Esophagus (tissue), 2 donors: Measurements from ENCODE around the gene ARSK. TPM values are rescaled to one million over a fixed set of nuclear protein-coding genes. Genes with fewer than 3 reads are reported as not detected.

Experiments
- H3K27ac ChIP-seq, 2 donors: one replicate each; pipeline ENCODE4 v1.5.1; 2013; ENCODE audit warnings: low read depth in 2 of 2, mild to moderate bottlenecking in 2 of 2, inconsistent platforms in 1 of 2, low read length in 1 of 2, moderate library complexity in 1 of 2
- H3K27me3 ChIP-seq, 2 donors: one replicate each; pipeline ENCODE4 v1.6.1; 2013; ENCODE audit warnings: low read length in 2 of 2, control low read depth in 1 of 2, mild to moderate bottlenecking in 1 of 2; ENCODE audit not compliant: insufficient read depth in 2 of 2, control insufficient read depth in 1 of 2
- H3K36me3 ChIP-seq, 2 donors: one replicate each; pipeline ENCODE4 v1.6.1; 2013; ENCODE audit warnings: low read length in 1 of 2; ENCODE audit not compliant: control insufficient read depth in 2 of 2, insufficient read depth in 2 of 2
- H3K4me1 ChIP-seq, 2 donors: one replicate each; pipeline ENCODE4 v1.6.1; 2013; ENCODE audit warnings: low read length in 1 of 2; ENCODE audit not compliant: control insufficient read depth in 2 of 2, insufficient read depth in 2 of 2
- H3K4me3 ChIP-seq, 2 donors: one replicate each; pipeline ENCODE4 v1.5.1; 2013; ENCODE audit warnings: low read length in 2 of 2, mild to moderate bottlenecking in 2 of 2, low read depth in 1 of 2, moderate library complexity in 1 of 2
- H3K9me3 ChIP-seq, 2 donors: one replicate each; pipeline ENCODE4 v1.6.1; 2013; ENCODE audit warnings: mild to moderate bottlenecking in 2 of 2, low read depth in 1 of 2, low read length in 1 of 2, moderate library complexity in 1 of 2; ENCODE audit not compliant: control insufficient read depth in 2 of 2, insufficient read depth in 1 of 2
- WGBS, 2 donors: extraction: QIAGEN DNeasy Blood & Tissue Kit; methylation state at CpG; one replicate each; pipeline ENCODE4 v1.1.7; 2013; 5-methylcytosine and 5-hydroxymethylcytosine counted together
- polyA plus RNA-seq, 2 donors: library from polyadenylated mRNA; stranded (reverse); fragments of 200-250 nt; gene quantifications; one replicate each; pipeline ENCODE4 v1.2.3, GENCODE V29; 2013
- donor health status: healthy with polysubstance abuse.
- donor health status: Bipolar disorder and iron deficiency.

ARSK gene
- polyA plus RNA-seq, 2 donors = 1.1 to 1.7 TPM

- no peaks in the 10 kb centered on the region for H3K36me3 ChIP-seq
- no peak overlapping the region for H3K4me3 ChIP-seq
- WGBS, 2 donors = 79 to 86% methylated on average over 1 of the region's 1 CpG
- peaks cover 0 to 3% of the 10 kb centered on the region in 2 donors for H3K9me3 ChIP-seq
- H3K27me3 ChIP-seq = no peaks in the 10 kb centered on the region
- no peak overlapping the region for H3K27ac ChIP-seq
- peaks cover 0 to 3% of the 10 kb centered on the region in 2 donors for H3K4me1 ChIP-seq
Observed at GRCh38 chr5:95615164-95615467, 60.2 kb downstream of the ARSK start.

- Histone ChIP-seq H3K9me3 (peaks cover 0 to 3% of the 10 kb centered on the region in 2 donors), H3K4me3 (no peak overlapping the region), H3K27ac (no peak overlapping the region), H3K4me1 (peaks cover 5 to 6% of the 10 kb centered on the region in 2 donors), H3K36me3 (no peaks in the 10 kb centered on the region), H3K27me3 (no peaks in the 10 kb centered on the region)
- 83 to 87% methylated on average over 5 of the region's 5 CpGs for WGBS, 2 donors
Observed at GRCh38 chr5:95617057-95617456, 62.2 kb downstream of the ARSK start.

GRCh38 chr5:95619096-95619495 is 64.2 kb downstream of the ARSK start:
- H3K27ac ChIP-seq = no peak overlapping the region
- H3K4me1 ChIP-seq = peaks cover 5 to 6% of the 10 kb centered on the region in 2 donors
- no peaks in the 10 kb centered on the region for H3K36me3 ChIP-seq
- no peak overlapping the region for H3K4me3 ChIP-seq
- H3K9me3 ChIP-seq = no peaks in the 10 kb centered on the region
- WGBS, 2 donors = 81 to 85% methylated on average over 4 of the region's 4 CpGs
- no peaks in the 10 kb centered on the region for H3K27me3 ChIP-seq

- H3K36me3 ChIP-seq = no peaks in the 10 kb centered on the region
- H3K27ac ChIP-seq = no peak overlapping the region
- 17 to 20% methylated on average over 19 of the region's 19 CpGs for WGBS, 2 donors
- no peaks in the 10 kb centered on the region for H3K9me3 ChIP-seq
- H3K27me3 ChIP-seq = no peaks in the 10 kb centered on the region
- H3K4me1 ChIP-seq = peaks cover 5 to 6% of the 10 kb centered on the region in 2 donors
- peak overlapping the region; percentile 48 to 69 for H3K4me3 ChIP-seq
Observed at GRCh38 chr5:95619514-95620029, 64.7 kb downstream of the ARSK start.

DNA sequence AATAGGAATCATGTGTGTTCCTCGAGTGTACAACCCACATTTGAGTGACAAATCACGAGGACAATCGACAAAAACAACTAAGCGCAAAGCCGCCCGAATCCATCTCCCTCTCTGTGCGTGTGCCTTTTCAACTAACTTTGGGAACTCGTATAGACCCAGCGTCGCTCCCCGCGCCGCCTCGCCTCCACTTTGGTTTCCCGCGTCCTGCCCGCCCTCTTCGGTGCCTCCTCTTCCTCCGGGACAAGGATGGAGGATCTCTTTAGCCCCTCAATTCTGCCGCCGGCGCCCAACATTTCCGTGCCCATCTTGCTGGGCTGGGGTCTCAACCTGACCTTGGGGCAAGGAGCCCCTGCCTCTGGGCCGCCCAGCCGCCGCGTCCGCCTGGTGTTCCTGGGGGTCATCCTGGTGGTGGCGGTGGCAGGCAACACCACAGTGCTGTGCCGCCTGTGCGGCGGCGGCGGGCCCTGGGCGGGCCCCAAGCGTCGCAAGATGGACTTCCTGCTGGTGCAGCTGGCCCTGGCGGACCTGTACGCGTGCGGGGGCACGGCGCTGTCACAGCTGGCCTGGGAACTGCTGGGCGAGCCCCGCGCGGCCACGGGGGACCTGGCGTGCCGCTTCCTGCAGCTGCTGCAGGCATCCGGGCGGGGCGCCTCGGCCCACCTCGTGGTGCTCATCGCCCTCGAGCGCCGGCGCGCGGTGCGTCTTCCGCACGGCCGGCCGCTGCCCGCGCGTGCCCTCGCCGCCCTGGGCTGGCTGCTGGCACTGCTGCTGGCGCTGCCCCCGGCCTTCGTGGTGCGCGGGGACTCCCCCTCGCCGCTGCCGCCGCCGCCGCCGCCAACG is 65.3 kb downstream of the ARSK start, which contains the start of gene GPR150:
GPR150 (plus strand) TSS at position 58 of the 840 bp plus-strand sequence; CDS start at position 247, 189 bp downstream.
- no peaks in the 10 kb centered on the region for H3K36me3 ChIP-seq
- H3K4me1 ChIP-seq = peaks cover 5 to 6% of the 10 kb centered on the region in 2 donors
- no peak within 1 kb of the TSS for H3K27ac ChIP-seq
- 1 to 2% methylated on average over 43 to 85 of the region's 85 CpGs for WGBS, 2 donors
- no peaks in the 10 kb centered on the region for H3K27me3 ChIP-seq
- no peaks in the 10 kb centered on the region for H3K9me3 ChIP-seq
- H3K4me3 ChIP-seq = peak within 1 kb of the TSS; percentile 48 to 69

DNA sequence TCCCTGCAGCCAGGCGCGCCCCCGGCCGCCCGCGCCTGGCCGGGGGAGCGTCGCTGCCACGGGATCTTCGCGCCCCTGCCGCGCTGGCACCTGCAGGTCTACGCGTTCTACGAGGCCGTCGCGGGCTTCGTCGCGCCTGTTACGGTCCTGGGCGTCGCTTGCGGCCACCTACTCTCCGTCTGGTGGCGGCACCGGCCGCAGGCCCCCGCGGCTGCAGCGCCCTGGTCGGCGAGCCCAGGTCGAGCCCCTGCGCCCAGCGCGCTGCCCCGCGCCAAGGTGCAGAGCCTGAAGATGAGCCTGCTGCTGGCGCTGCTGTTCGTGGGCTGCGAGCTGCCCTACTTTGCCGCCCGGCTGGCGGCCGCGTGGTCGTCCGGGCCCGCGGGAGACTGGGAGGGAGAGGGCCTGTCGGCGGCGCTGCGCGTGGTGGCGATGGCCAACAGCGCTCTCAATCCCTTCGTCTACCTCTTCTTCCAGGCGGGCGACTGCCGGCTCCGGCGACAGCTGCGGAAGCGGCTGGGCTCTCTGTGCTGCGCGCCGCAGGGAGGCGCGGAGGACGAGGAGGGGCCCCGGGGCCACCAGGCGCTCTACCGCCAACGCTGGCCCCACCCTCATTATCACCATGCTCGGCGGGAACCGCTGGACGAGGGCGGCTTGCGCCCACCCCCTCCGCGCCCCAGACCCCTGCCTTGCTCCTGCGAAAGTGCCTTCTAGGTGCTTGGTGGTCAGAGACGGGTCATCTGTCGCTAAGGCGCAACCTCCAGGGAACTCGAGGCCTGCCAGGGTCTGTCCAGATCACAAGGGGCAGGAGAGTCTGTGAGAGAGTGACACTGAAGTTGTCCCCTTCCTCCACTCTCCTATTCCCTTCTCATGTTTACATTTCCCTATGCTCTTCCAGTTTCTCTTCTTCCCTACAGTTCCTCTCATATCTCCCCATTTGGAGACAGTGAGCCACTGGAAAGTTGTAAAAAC is 66.3 kb downstream of the ARSK start:
- WGBS, 2 donors = 4% methylated on average over 57 to 92 of the region's 92 CpGs
- Histone ChIP-seq H3K27ac (no peak overlapping the region), H3K4me3 (peak overlapping the region; percentile 48 to 69), H3K27me3 (no peaks in the 10 kb centered on the region), H3K9me3 (no peaks in the 10 kb centered on the region), H3K4me1 (peaks cover 5 to 6% of the 10 kb centered on the region in 2 donors), H3K36me3 (no peaks in the 10 kb centered on the region)

DNA sequence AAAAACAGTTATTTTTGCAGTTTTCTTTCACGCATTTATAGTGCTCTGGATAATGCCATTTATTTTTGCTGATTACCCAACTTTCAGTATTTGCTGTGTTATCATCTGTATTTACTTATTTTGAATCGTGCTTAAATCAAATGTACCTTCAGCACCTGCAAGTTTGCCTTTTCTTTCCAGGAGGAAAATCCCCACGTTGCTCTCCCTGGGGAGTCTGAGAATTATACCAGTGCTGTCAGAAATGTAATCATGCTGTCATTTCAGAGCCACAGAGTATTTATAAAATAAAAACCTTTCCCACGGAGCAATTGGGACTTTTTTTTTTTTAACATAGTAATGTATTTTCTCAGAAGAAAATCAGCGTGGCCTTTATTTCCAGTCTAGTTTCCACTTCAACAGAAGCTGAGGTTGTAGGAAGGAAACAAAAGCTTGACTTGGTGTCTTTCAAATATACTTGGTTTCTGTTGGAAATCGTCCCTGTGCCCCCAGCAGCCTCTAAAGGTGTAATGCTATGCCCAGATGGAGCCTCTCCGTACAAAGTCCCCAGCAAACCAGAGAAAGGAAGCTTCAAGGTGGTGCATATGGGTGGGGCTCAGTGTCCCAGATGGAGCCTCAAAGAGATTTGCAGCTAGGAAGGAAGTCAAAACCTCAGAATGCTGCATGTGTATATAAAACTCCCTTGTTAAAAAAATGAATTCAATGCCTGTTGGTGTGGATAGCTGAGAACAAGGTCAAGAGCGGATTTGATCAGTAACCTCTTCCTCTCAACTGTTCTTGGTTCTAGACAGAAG is 67.1 kb downstream of the ARSK start:
- H3K4me1 ChIP-seq = peaks cover 5 to 6% of the 10 kb centered on the region in 2 donors
- H3K27me3 ChIP-seq = no peaks in the 10 kb centered on the region
- H3K27ac ChIP-seq = no peak overlapping the region
- H3K4me3 ChIP-seq = no peak overlapping the region
- WGBS, 2 donors = 53 to 68% methylated on average over 8 of the region's 8 CpGs
- H3K9me3 ChIP-seq = no peaks in the 10 kb centered on the region
- no peaks in the 10 kb centered on the region for H3K36me3 ChIP-seq

DNA sequence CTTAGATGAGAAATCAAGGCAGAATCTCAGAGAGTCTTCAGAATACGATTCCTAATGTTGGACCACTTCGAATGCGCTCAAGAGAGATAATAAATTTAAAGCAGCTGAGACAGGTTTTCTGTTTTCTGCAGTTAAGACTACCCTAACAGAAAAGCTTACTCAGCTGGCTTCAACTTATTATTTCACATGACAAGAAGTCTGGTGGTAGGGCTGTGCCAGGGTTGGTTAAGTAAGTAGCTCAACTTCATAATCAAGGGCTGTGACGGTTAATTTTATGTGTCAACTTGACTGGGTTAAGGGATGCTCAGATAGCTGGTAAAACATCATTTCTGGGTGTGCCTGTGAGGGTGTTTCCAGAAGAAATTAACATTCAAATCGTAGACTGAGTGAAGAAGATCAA is 68.8 kb downstream of the ARSK start:
- H3K9me3 ChIP-seq = no peaks in the 10 kb centered on the region
- H3K36me3 ChIP-seq = no peaks in the 10 kb centered on the region
- 90 to 96% methylated on average over 5 of the region's 5 CpGs for WGBS, 2 donors
- peaks cover 5 to 6% of the 10 kb centered on the region in 2 donors for H3K4me1 ChIP-seq
- no peak overlapping the region for H3K4me3 ChIP-seq
- H3K27ac ChIP-seq = no peak overlapping the region
- no peaks in the 10 kb centered on the region for H3K27me3 ChIP-seq

- Histone ChIP-seq H3K9me3 (no peaks in the 10 kb centered on the region), H3K36me3 (no peaks in the 10 kb centered on the region), H3K4me3 (no peak overlapping the region), H3K4me1 (peaks cover 5 to 6% of the 10 kb centered on the region in 2 donors), H3K27ac (no peak overlapping the region), H3K27me3 (no peaks in the 10 kb centered on the region)
- WGBS, 2 donors = 94 to 100% methylated on average over 2 of the region's 2 CpGs
Observed at GRCh38 chr5:95624368-95624767, 69.5 kb downstream of the ARSK start.
